HepG2 (cell line): ENCODE measurements around the gene TEX101. TPM values are rescaled to one million over a fixed set of nuclear protein-coding genes. Genes with fewer than 3 reads are reported as not detected.

Experiments used
- ATF7 ChIP-seq, 2 experiments: fragments of 450-650 bp in 1 of 2; sonication (generic) in 1 of 2; formaldehyde crosslinking in 1 of 2; IDR thresholded peaks; 2 replicates each; pipeline versions ENCODE4 v1.4.0 to v1.6.1; 2016 to 2020; ENCODE audit warnings: antibody characterized with exemption in 1 of 2, mild to moderate bottlenecking in 1 of 2, missing genetic modification reagents in 1 of 2
- CEBPB ChIP-seq: IDR thresholded peaks from 2 replicates; pipeline ENCODE4 v1.6.1; 2011; ENCODE audit warnings: low read depth, low read length, improper control_type of control experiment, borderline replicate concordance
- CENPX ChIP-seq: sonication (generic); formaldehyde crosslinking; IDR thresholded peaks from 2 replicates; pipeline ENCODE4 v1.9.0; 2021; ENCODE audit warnings: mild to moderate bottlenecking, missing genetic modification reagents, moderate library complexity
- GFI1 ChIP-seq: sonication (generic); formaldehyde crosslinking; IDR thresholded peaks from 2 replicates; pipeline ENCODE4 v1.5.0; 2020; ENCODE audit warnings: missing genetic modification reagents, mild to moderate bottlenecking, borderline replicate concordance
- GTF3A ChIP-seq: sonication (generic); formaldehyde crosslinking; conservative IDR thresholded peaks from 2 replicates; pipeline ENCODE4 v1.4.0; 2020; ENCODE audit warnings: mild to moderate bottlenecking, missing genetic modification reagents
- KLF16 ChIP-seq, 2 experiments: sonication (generic) in 1 of 2; formaldehyde crosslinking in 1 of 2; IDR thresholded peaks; 2 replicates each; pipeline versions ENCODE4 v1.6.1 to v1.8.0; 2016 to 2023; ENCODE audit warnings: missing genetic modification reagents in 2 of 2, missing compliant biosample characterization in 1 of 2
- POLR2AphosphoS2 ChIP-seq: IDR thresholded peaks from 2 replicates; pipeline ENCODE4 v1.6.1; 2011; ENCODE audit warnings: low read depth, low read length, improper control_type of control experiment
- U2AF2 ChIP-seq: fragments of 200-400 bp; formaldehyde crosslinking; IDR thresholded peaks from 2 replicates; pipeline ENCODE4 v1.6.1; 2017; ENCODE audit warnings: low read depth, mild to moderate bottlenecking, low read length
- ZNF317 ChIP-seq: sonication (generic); formaldehyde crosslinking; IDR thresholded peaks from 2 replicates; pipeline ENCODE4 v1.5.0; 2020; ENCODE audit warnings: mild to moderate bottlenecking, missing genetic modification reagents
- ZNF318 ChIP-seq: sonication (generic); formaldehyde crosslinking; IDR thresholded peaks from 2 replicates; pipeline ENCODE4 v1.4.0; 2020; ENCODE audit warnings: mild to moderate bottlenecking, missing genetic modification reagents
- ZNF646 ChIP-seq: sonication (generic); formaldehyde crosslinking; IDR thresholded peaks from 2 replicates; pipeline ENCODE4 v1.9.0; 2021; ENCODE audit warnings: mild to moderate bottlenecking, missing genetic modification reagents
- polyA plus RNA-seq, 8 experiments: library from polyadenylated mRNA; depleted of rRNA in 3 of 8; stranded (reverse) in 7 of 8; unstranded in 1 of 8; fragments of >200 nt; fragmentation: Illumina TruSeq in 4 of 8; extraction: Trizol in 4 of 8; gene quantifications; 2 replicates each; pipeline versions ENCODE4 v1.2.1 to v1.2.3, GENCODE V29; 2011 to 2016; ENCODE audit warnings: low read depth in 4 of 8, missing spikeins in 1 of 8, mixed read lengths in 1 of 8; ENCODE audit not compliant: insufficient read depth in 1 of 8
- total RNA-seq, 5 experiments: library from RNA; depleted of rRNA; stranded (reverse); fragments of >200 nt; fragmentation: Illumina TruSeq; extraction: Trizol; gene quantifications; 2 replicates each; pipeline ENCODE4 v1.2.3, GENCODE V29; 2016; ENCODE audit warnings: low read depth in 1 of 5

Gene TEX101
- total and polyA plus RNA-seq, 2 of the 13 experiments (the other 11 are each of a cell fraction or from before 2014, with no cell fraction given): not detected

- TF ChIP-seq ZNF318 (CRISPR knock-in tag): 0 out of 2 replicates have a peak, but pooled peaks have one; percentile 50
- 0 out of 4 replicates have a peak, but pooled peaks of 1 of the 2 experiments have one; percentile 19 for TF ChIP-seq KLF16 (CRISPR knock-in tag; IDR thresholded peaks at IDR 0.05)
- no peak for TF ChIP-seq ZNF317 (CRISPR knock-in tag)
- TF ChIP-seq ATF7 (IDR thresholded peaks at IDR 0.05): no peak
- no peak for TF ChIP-seq ATF7 (CRISPR knock-in tag; IDR thresholded peaks at IDR 0.05)
- no peak for TF ChIP-seq ZNF646
- no peak for TF ChIP-seq GFI1 (CRISPR knock-in tag)
- no peak for TF ChIP-seq POLR2AphosphoS2
- no peak for TF ChIP-seq GTF3A (CRISPR knock-in tag)
- no peak for TF ChIP-seq CEBPB
- no peak for TF ChIP-seq CENPX (CRISPR knock-in tag)
- TF ChIP-seq U2AF2: no peak
These were observed 48.9 kb downstream of the TEX101 start (continued) for GRCh38 chr19:43463381-43464133.
